GM12875 (cell line): ENCODE measurements around the gene DSCAM.

Source experiments
- H3K4me3 ChIP-seq: one replicate; pipeline ENCODE4 v1.5.1; 2011; ENCODE audit warnings: low read depth, low read length, control low read depth
- CTCF ChIP-seq: IDR thresholded peaks from 2 replicates; pipeline ENCODE4 v1.5.1; 2011; ENCODE audit warnings: low read depth, mild to moderate bottlenecking, control low read depth, inconsistent platforms, low read length, moderate library complexity, borderline replicate concordance; ENCODE audit not compliant: insufficient read depth

DSCAM gene

GRCh38 chr21:40054403-40054802 lies 792.6 kb downstream of the DSCAM start:
- no peak overlapping the region for H3K4me3 ChIP-seq
- no peak for TF ChIP-seq CTCF

- no peak overlapping the region for H3K4me3 ChIP-seq
- no peak for TF ChIP-seq CTCF
Measured at GRCh38 chr21:40053007-40053406, 794.0 kb downstream of the DSCAM start.

- no peak for TF ChIP-seq CTCF
Measured at GRCh38 chr21:40052276-40052675, 794.7 kb downstream of the DSCAM start.

GRCh38 chr21:40051801-40052200 lies 795.2 kb downstream of the DSCAM start:
- no peak overlapping the region for H3K4me3 ChIP-seq
- no peak for TF ChIP-seq CTCF

More at GRCh38 chr21:40052276-40052675, 794.7 kb downstream of the DSCAM start:
- H3K4me3 ChIP-seq = no peak overlapping the region

GRCh38 chr21:40049931-40050290 lies 797.0 kb downstream of the DSCAM start:
- no peak for TF ChIP-seq CTCF
- H3K4me3 ChIP-seq = no peak overlapping the region

GRCh38 chr21:40049031-40049930 lies 797.7 kb downstream of the DSCAM start:
- H3K4me3 ChIP-seq = no peak overlapping the region
- no peak for TF ChIP-seq CTCF
